GM04503 (cell line): ENCODE results near the gene LMO1.

Experiments used
- DNase-seq: peaks from one replicate; pipeline ENCODE4 v3.0.0-alpha.2; 2012; ENCODE audit warnings: low read depth

Gene LMO1

DNA sequence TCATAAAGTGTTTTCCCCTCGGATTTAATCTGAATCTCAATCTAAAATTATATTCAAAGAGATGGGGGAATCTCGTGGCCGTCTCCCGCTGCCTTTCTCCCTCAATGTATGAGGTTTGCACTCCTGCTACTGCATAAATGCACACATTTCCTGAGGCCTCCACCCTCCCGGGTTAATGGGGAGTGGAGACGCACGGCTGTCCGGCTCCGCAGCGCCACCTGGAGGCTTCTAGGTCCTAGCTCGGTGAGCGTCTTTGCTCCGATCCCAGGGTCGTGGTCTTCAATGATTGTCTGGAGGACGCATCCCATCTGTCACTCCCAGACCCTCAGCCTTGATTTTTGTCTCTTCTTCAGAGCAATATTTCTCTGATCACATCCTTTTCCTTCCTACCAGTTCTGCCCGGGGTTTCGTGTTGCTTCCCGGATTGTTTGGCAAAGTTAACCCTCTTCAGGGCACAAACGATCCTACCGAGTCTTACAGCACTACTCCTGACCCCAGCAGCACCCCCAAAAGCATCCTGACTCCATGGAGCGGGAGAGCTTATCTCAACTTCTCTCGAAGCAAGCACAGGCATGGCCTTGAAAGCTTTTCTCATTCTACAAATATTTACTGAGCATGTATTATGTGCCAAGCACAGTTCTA, at the start of gene LMO1:
LMO1 (minus strand) TSS at position 110 of the 642 bp plus-strand sequence. CDS start 516 bp downstream, outside the sequence.
- no peak for DNase-seq

- no peak for DNase-seq
Observed at GRCh38 chr11:8312986-8313385, 49.3 kb upstream of the LMO1 start.

DNA sequence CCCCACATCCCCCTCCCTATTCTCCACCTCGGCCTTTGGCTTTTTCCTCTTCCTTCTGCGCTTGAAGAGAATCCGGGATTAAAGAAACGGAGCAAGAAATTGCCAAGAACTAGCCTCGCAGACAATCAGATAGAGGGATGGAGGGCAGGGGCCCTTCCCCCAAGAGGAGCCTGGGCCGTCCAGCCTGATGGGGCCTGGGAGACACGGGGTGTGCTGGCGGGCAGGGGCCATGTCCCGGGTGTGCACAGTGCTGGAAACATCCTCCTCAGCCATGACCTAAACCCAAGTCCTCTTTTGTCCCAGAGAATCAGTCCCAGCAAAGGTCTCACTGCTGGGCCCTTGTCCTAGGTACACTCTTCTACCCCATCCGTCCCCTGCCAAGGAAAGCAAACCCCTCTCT, 47.7 kb upstream of the LMO1 start:
- DNase-seq = no peak

- DNase-seq = no peak
Observed at GRCh38 chr11:8310743-8311298, 47.1 kb upstream of the LMO1 start.

- DNase-seq = no peak
Observed at GRCh38 chr11:8309862-8310261, 46.2 kb upstream of the LMO1 start.

DNA sequence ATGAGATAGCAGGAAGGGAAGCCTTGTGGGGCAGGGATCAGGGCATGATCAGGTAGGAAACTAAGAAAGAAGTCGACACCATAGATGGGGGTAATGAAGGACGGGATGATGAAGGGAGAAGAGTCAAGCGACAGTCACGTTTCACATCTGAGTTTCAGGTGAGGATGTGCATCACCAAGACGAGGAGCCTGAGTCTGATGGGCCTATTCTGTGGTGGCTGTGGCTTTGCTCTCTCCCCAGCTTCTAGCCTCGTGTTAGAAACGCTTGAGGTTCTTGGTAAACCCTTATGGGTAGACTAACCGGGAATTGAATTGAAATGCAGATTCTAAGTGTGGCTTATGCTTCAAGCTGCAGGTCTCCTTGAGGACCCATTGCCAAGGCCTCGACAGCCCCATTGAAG, 45.6 kb upstream of the LMO1 start:
- DNase-seq = no peak

DNA sequence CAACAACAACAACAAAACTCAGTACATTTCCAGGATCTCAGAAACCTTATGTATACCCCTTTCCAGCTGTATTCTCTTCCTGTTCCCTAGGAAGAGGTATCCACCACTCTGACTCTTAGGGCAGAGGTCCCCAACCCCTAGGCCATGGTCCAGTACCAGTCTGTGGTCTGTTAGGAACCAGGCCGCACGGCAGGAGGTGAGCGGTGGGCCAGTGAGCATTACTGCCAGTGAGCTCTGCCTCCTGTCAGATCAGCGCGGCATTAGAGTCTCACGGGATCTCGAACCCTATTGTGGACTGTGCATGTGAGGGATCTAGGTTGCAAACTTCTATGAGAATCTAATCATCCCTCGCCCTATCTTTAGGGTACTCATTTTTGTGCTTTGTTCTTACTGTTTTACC, 43.9 kb upstream of the LMO1 start:
- no peak for DNase-seq

- no peak for DNase-seq
Observed at GRCh38 chr11:8301622-8302021, 37.9 kb upstream of the LMO1 start.

DNA sequence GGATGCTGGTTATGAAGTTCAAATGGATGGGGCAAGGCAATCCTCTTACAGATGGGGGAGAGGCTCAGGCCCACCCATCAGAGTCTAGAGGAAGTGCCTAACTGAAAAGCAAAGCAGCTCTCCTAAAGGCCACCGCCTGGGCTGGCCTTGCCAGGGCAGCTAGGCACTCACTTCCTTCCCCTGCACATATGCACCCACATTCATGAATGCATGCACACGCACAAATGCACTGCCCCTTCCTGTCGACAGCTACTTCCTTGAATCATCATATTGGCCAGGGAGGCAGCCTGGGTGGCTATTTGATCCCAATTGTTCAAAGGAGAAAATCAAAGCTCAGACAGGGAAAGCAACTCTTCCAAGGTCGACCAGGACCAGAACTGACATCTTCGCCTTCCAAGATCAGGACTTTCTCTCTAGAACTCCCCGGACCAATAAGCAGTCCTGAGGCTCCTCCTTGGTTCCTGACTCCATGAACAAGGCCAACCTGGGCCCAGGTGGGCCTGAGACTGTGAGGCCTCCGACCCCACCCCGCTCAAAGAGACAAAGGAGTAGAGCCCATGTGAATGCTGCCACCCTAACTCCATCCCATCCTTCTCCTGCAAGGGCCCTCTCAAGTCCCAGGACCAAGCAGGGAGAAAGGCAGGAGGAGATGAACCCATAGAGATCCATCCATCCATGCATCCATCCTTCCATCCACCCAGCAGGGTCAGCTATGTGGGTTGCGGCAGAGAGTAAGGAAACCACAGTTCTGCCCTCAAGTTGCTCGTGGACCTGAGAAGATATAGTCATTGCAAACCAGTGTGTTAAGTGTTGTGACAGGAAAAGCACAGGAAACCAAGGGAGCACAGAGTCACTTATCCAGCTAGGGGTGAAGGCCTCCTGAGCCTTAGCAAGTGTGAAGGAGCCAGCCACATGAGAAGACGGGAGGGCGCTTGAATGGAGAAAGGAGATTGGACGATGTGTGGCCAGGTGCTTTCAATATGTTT, 35.4 kb upstream of the LMO1 start:
- DNase-seq = no peak

GRCh38 chr11:8297781-8298440, 34.2 kb upstream of the LMO1 start:
- DNase-seq = no peak

GRCh38 chr11:8296872-8297271, 33.2 kb upstream of the LMO1 start:
- DNase-seq = no peak

GRCh38 chr11:8296038-8296649, 32.5 kb upstream of the LMO1 start:
- no peak for DNase-seq

DNA sequence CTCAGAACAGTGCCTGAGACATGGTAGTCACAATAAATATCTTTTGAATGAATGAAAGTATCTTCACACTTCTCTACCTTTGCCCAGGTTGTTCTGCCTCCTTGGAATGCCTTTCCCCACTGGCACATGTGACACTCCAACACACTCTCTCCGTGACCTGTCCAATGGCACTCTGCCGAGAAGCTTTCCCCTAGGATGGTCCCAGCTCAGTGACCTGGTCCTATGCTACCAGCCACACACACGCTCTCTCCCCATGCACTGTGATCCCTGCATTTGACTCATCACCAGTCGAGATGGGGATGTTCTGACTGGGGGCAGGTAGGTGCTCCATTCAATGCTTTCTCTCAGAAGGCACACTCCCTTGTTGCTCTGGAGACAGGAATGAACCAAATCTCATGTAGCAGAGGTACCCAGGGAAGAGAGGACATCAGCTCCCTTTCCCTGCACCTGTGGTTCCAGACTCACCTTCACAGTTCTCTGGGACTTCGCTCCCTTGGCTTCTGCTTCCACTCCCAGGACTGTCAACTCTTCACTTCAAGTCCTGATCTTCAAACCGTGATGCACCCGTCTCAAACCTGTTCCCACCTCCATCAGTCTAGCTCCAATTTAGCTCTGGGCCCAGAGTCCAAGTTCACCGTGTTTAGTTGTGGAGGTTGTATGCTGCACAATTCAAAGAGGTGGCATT, 30.7 kb upstream of the LMO1 start:
- DNase-seq = no peak

DNA sequence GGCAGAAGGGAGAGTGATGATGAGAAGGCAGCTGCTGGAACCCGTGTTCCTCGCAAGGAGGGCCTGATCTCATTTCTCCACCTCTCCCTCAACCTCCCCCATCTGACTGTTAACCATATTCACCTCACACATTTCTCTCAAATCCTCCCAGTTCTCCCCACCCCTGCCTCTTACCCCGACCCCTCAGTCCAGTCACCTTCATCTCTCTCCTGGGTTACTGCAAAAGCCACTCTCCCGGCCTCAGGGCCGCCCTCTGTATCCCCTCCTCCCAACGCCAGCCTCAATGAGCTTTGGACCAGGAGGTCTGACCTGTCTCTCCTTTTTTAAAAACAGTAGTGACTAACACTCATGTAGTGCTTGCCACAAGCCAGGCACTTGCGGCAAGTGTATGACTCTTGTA, 29.5 kb upstream of the LMO1 start:
- DNase-seq = no peak

DNA sequence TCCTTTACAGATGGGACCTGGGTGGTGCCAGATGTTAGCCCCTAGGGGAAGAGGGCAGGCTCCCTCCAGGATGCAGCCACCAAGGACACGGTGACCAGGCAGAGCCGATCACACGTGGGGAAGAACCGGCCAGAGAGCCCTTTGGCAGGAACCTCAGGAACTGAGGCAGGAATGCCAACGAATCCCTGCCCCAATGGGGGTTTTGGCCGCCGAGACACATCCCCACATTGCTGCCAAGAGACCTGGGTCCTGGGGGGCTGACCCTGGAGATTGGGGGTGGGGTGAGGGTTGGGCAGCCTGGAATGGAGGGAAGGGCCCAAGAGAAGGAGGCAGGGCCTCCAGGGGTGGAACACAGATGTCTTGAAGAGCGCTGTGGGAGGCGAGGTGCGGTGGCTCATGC, 28.7 kb upstream of the LMO1 start:
- DNase-seq = no peak

DNA sequence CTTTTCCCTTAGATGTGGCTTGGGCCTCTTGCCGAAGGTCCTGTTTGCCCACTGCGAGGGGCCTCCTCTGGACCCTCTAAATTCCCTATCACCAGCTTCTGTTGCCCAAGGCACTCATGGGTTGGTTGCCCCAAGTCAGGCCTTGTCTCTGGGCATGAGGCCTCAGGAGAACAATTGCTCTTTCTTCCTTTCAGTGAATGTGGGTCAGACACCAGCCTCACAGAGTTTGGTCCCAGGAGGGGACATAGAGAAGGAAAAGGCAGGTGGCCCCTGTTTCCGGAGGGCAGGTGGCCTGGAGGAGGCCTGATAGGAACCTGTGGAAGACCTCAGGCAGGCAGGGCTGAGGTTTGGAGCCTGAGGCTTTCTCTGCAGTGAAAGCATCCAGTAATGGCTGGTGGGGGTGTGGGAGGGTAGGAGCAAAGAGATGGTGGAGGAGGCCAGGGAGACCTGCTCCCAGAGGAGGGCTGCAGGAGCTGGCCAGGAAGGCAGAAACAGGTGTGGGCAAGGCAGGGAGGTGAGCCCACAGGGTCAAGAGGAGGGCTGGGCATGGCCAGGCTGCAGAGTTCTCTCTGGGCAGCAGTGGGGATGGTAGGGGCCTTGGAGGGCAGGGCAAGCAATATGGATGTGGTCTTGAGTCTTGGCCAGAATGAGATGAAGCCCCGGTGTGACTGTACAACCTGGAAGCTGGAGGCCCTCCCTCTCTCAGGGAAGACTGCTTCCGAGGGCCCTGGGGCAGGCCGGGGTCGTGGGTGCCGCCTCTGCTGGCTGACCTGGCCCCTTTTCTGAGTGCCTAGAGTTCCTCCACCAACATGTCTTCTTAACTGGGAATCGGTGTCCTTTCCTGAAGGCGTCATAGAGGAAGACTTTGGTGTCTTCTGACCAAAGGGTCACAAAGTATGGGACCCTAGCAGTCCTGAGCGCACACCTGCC, 28.0 kb upstream of the LMO1 start:
- no peak for DNase-seq

DNA sequence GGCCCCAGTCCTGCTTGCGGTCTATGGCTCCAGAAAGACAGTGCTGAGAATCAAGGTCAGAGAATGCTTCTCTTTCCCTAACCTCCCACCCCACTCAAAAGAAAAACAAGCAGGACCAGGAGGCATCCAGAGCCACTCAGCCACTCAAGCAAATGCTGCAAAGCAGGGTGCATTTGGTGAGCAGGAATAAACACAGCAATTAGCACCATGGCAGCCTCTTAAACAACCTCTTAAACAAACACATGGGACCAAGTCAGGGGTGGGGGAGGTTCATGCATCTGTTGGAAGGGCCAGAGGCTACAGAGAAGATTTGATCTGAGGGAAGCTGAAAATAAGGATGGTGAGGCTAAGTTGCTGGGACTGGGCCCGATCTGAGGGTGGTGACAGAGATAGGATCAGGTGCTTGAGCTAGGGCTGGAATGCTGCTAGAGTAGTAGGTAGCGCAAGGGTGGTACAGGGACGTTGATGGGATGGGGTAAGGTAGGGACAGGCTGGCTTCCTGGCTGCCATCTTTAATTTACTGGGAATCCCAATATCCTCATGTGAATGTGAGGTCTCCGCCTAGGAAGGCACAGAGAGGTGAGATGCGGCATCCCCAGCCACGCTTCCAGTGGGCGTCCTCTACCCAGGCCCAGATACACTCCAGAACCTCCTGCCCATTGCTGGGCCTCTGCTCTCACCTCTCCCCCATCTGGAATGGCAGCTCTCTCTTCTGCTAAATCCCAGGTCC, 26.6 kb upstream of the LMO1 start:
- no peak for DNase-seq

DNA sequence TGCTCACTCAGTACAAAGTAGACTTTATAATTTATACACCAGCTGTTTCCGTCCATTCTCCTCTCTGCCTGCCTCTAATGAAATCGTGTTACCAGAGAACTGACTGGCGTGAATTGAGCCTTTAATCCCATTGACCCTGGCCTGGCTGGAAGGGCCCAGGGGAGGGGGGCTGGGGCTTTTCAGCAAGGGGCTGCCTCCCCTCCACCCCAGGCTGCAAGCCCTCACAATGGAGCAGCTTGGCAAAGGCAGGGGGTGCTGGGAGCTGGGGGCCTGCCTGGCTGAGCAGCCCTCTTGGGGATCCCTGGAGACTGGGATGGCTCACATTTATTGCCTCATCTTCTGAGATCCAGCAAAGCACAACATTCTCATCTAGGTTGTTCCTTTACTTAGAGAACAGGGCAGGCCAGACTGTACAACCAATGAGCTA, 25.8 kb upstream of the LMO1 start:
- DNase-seq = no peak

GRCh38 chr11:8288824-8289491, 25.3 kb upstream of the LMO1 start:
- DNase-seq = no peak
